GM18511 (cell line): ENCODE results near the gene CALU.

Source experiments
- ATAC-seq: cut with Tn5 transposase; IDR thresholded peaks from one replicate; pipeline ENCODE4 v1.9.1; 2021; ENCODE audit warnings: mild to moderate bottlenecking, moderate library complexity; ENCODE audit not compliant: unreplicated experiment

Gene CALU

DNA sequence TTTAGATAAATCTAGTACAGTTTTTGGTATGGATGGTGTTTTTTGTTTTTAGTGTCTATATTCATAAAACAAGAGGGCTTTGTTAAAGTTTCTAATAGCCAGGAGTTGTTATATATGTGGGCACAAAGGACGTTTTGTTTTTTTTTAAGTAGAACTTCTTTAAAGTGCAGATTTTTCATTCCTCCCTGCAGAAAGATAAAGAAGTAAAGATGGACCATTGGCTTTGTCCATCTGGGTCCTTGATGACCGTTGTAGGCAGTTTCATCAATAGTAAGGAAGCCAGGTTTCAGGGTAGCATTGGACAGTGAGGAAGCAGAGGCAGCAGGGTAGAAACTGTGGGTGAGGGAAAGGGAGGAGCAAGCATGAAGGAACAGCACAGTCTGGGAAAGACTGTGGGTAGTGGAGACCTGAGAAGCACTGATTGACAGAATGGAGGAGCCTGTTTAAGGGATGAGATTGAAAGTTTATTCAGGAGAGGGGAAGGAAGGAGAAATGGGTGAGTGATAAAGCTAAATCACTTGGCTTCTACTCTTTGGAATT lies 5.3 kb downstream of the CALU start:
- no peak for ATAC-seq

- no peak for ATAC-seq
These were observed 6.5 kb downstream of the CALU start for GRCh38 chr7:128745706-128746105.

- no peak for ATAC-seq
These were observed 8.3 kb downstream of the CALU start for GRCh38 chr7:128747327-128748079.

DNA sequence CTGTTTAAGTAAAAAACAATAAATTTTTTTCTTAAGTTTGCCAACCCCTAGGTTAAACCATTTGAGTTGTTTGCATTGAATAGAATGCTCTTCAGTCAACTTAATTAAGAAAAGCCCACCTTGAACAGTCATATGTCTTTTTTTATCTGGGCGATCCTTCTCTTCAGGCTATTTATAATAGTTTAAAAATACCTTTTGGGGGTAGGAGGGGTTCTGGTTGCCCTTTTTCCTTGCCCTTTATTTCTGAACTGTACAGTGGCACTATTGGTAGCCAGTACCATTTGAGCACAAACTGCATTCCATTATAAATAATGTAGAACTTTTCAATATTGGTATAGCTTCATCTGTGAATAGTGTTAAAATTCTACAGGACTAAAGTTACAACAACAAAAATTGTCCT lies 13.1 kb downstream of the CALU start:
- ATAC-seq = no peak

DNA sequence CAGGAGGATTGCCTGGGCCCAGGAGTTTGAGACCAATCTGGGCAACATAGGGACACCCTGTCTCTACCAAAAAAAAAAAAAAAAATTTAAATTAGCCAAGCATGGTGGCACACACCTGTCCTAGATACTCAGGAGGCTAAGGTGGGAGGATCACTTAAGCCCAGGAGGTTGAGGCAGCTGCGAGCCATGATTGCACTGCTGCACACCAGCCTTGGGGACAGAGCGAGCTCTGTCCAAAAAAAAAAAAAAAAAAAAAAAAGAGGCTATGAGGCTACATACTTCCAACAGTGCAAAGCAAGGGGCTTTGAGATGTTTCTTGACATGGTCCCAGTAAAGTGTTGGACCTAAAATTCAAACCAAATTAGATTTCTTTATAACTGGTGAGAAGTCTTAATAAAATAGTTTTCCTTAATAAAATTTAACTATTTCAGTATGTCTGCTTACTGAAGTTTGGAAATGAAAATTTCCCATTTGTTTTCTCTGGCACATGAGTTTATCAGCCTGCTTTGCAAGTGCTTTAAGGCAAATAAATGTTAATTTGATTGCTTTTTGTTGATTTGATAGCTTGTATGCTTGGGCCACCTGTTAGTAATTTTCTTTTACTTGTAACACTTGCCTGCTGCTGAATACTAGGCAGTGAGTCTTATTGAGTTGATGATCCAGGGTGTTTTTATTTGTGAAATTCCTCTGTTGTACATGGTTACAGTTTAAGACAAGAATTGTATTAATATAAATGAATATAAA lies 16.1 kb downstream of the CALU start:
- no peak for ATAC-seq

GRCh38 chr7:128755819-128756476 lies 16.8 kb downstream of the CALU start:
- ATAC-seq = no peak

- ATAC-seq = no peak
These were observed 18.0 kb downstream of the CALU start for GRCh38 chr7:128757203-128757602.

DNA sequence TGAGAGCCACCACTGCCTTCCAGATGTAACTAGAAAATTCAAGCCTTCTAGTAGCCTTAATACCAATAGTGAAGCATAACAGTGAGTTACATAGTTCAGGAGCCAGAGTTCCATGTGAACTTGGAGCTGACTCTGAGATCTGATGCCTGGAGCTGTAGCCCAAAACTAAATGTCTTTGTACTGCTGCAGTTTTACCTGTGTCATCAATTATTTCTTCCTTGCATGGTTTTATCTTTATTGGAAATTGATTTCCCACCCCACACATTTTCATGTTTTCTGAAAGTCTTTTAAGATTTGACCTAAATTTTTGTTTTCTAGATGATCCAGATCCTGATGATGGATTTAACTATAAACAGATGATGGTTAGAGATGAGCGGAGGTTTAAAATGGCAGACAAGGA lies 19.4 kb downstream of the CALU start:
- no peak for ATAC-seq

DNA sequence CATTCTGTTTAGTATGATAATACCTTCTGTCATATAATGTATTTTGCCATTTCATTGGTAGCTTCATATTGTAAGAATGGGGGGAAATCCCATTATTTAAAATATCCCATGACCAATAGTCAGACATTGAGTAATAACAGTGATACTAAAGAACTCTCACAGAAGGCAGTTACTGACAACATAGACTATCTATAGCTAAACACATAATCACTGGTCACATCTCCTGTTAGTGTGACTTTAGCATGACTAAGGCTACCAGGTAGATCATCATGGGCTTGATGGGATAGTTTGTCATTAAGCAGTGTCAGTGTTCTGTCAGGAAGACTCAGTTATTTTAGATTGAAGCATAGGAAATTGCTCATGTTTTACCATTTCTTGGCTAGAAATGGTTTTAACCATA lies 20.1 kb downstream of the CALU start:
- no peak for ATAC-seq

DNA sequence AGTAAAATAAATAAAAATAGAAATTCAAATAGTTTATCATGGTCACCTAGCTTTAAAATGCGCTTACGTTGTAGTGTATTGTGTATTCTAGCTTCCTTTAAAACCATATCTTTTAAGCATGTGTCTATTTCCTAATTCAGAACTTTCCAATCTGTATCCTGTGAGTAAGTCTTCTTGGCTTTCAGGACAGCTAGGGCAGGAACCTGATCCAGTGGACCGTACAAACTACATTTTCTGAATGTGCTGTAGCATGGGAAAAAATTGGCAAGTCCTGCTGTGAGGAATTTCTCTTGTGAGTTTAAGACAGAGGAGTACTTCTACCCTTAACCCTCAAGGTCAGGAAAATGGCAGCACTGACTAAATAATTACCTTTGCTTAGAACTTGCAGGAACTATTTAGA lies 24.4 kb downstream of the CALU start:
- ATAC-seq = no peak

GRCh38 chr7:128767475-128768110 lies 28.4 kb downstream of the CALU start:
- ATAC-seq = no peak

- no peak for ATAC-seq
These were observed 31.1 kb downstream of the CALU start for GRCh38 chr7:128770233-128770632.

DNA sequence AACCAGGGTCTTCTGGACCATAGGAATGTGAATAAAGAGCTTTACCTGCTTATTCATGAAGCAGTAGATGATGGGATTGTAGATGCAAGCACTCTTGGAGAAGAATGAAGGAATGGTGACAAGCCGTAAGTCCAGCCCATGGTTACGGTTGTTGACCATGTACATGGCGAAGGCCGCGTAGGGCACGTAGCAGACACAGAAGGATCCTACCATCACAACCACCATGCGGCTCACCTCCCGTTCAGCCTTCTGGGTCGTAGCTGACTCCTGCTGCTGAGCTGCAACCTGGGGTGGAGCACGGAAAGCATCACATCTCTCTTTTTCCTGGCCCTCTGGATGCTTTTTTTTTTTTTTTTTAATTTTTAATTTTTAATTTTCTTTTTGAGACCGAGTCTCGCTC lies 34.4 kb downstream of the CALU start:
- no peak for ATAC-seq

DNA sequence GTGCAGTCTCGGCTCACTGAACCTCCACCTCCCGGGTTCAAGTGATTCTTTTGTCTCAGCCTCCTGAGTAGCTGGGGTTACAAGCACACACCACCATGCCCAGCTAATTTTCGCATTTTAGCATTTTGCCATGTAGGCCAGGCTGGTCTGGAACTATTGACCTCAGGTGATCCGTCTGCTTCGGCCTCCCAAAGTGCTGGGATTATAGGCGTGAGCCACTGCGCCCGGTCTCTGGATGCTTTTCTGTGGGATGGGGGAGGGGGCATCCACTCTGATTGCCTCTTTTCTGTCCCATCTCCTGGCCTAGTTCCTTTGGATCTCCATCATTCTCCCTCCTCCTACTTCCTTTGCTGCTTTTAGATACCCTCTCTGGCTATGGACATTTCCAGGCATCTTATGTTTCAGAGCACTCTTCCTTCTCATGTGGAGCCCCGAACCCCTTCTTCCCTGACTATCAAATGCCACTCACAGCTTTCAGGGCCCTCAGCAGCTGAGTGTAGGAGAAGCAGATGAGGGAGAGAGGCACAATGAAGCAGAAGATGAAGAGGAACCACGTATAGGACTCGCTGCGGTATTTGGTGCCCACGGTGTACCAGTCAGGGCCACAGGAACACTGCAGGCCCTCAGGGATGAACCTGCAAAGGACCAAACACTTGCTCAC lies 35.0 kb downstream of the CALU start:
- no peak for ATAC-seq

GRCh38 chr7:128774921-128775320 lies 35.8 kb downstream of the CALU start:
- ATAC-seq = no peak

- ATAC-seq = no peak
These were observed 36.8 kb downstream of the CALU start, which contains the start of gene OPN1SW for GRCh38 chr7:128775744-128776474. OPN1SW (minus strand) TSS chr7:128775794; CDS start chr7:128775781, 13 bp downstream.

- ATAC-seq = no peak
These were observed 38.3 kb downstream of the CALU start for GRCh38 chr7:128777156-128778123.

DNA sequence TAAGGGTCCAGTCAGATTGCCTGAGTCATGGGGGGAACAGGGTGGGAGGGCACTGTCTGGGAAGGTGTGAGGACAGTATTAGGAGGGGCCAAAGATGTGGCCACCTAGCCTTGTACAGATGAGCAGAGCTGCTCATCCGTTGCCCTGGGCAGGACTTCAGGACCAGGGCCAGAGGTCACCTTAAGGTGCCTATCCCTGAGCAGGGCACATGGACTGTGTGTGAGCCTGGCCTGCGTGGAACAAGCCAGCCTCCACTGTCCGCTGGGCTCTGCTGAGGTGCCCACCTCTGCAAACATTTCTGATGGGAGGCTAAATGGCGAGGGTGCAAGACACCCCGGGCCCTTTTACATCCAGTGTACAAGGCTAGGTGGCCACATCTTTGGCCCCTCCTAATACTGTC lies 39.8 kb downstream of the CALU start:
- no peak for ATAC-seq

DNA sequence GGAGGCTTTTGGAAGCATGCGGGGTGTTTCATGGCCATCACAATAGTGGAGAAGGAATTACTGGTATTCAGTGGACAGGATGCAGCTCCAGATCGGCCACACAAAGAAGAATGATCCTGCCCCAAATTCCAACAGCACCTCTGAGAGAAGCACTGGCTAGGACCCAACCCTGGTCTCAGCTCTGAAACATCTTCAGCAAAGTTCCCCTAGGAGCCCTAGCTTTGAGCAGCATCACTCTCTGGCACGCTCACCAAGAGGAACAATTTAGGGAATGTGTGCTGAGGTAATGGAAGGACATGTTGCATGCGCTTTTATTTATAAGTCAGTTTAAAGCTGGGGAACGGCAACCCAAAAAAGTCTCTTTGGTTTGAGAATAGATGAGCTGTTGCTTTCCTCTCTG lies 42.0 kb downstream of the CALU start:
- no peak for ATAC-seq
